Measurements from ENCODE around the gene TAF1C. TPM values are rescaled to one million over a fixed set of nuclear protein-coding genes. Genes with fewer than 3 reads are reported as not detected.

TAF1C gene
- total RNA-seq, 1 experiment from 2014 or later = 89.7 TPM

GRCh38 chr16:84161801-84162200 is 25.1 kb downstream of the TAF1C start:
- Mint-ChIP-seq H3K4me1 (no peaks in the 10 kb centered on the region), H3K27me3 (ENCODE audit: low read depth) (no peaks in the 10 kb centered on the region; the same call in 1 of the 2 replicates), H3K9me3 (no peaks in the 10 kb centered on the region), H3K4me3 (no peak overlapping the region), H3K36me3 (no peaks in the 10 kb centered on the region), H3K27ac (no peak overlapping the region)
- TF ChIP-seq CREB1 (CRISPR knock-in tag; IDR thresholded peaks at IDR 0.05) (no peak), CDX4 (CRISPR knock-in tag; IDR thresholded peaks at IDR 0.05; ENCODE audit: borderline replicate concordance) (no peak), SOX15 (CRISPR knock-in tag; IDR thresholded peaks at IDR 0.05) (no peak), EMX1 (CRISPR knock-in tag; IDR thresholded peaks at IDR 0.05) (no peak), GRHL2 (CRISPR knock-in tag; IDR thresholded peaks at IDR 0.05; ENCODE audit: insufficient replicate concordance, severe bottlenecking) (no peak), ZNF232 (CRISPR knock-in tag; IDR thresholded peaks at IDR 0.05) (no peak), OVOL2 (CRISPR knock-in tag; IDR thresholded peaks at IDR 0.05; ENCODE audit: borderline replicate concordance) (no peak), ATF2 (CRISPR knock-in tag; IDR thresholded peaks at IDR 0.05; ENCODE audit: borderline replicate concordance, low read depth) (no peak), TEAD4 (CRISPR knock-in tag; IDR thresholded peaks at IDR 0.05) (no peak), CBFB (CRISPR knock-in tag; IDR thresholded peaks at IDR 0.05; ENCODE audit: low read depth) (no peak), AR (CRISPR knock-in tag; IDR thresholded peaks at IDR 0.05) (no peak), ELF4 (CRISPR knock-in tag; IDR thresholded peaks at IDR 0.05; ENCODE audit: low read depth) (no peak), ZNF219 (CRISPR knock-in tag; IDR thresholded peaks at IDR 0.05; ENCODE audit: borderline replicate concordance) (no peak)
- ATAC-seq (no peak), DNase-seq (ENCODE audit: low spot score) (no peak)
- CTCF ChIA-PET = interaction anchor here (1.1 to 2.0 kb wide), 3 partner anchors 17 to 77 kb away, joined by 3 to 11 read pairs (median 4); partner anchors contain the start of genes DNAAF1, HSDL1 and TAF1C
- POLR2A ChIA-PET = interaction anchor here (0.5 to 1.5 kb wide), 2 partner anchors 46 to 201 kb away, joined by 3 to 4 read pairs; partner anchors contain the start of gene MBTPS1

GRCh38 chr16:84161037-84161436 is 25.8 kb downstream of the TAF1C start:
- DNase-seq (ENCODE audit: low spot score) (no peak), ATAC-seq (no peak)
- POLR2A ChIA-PET = interaction anchor here (0.5 to 1.5 kb wide), 2 partner anchors 45 to 202 kb away, joined by 3 to 4 read pairs; partner anchors contain the start of gene MBTPS1
- Mint-ChIP-seq H3K4me1 (no peaks in the 10 kb centered on the region), H3K27me3 (ENCODE audit: low read depth) (no peaks in the 10 kb centered on the region; the same call in none of the 2 replicates), H3K36me3 (no peaks in the 10 kb centered on the region), H3K4me3 (no peak overlapping the region), H3K9me3 (no peaks in the 10 kb centered on the region), H3K27ac (no peak overlapping the region)
- TF ChIP-seq AR (CRISPR knock-in tag; IDR thresholded peaks at IDR 0.05) (no peak), NR2C2 (CRISPR knock-in tag; IDR thresholded peaks at IDR 0.05) (no peak), SP1 (CRISPR knock-in tag; conservative IDR thresholded peaks at IDR 0.05) (no peak), ZBTB21 (CRISPR knock-in tag; IDR thresholded peaks at IDR 0.05; ENCODE audit: borderline replicate concordance) (no peak)
- CTCF ChIA-PET = interaction anchor here (1.0 to 2.0 kb wide), 4 partner anchors 16 to 76 kb away, joined by 3 to 11 read pairs (median 4); partner anchors contain the start of genes DNAAF1, HSDL1 and TAF1C
